Activated naive CD4-positive, alpha-beta T cell treated with anti-CD3 and anti-CD28 coated beads, Interleukin-2, amount 50 U/mL, for 16 hours (primary cell): ENCODE measurements around the gene PHACTR1.

Source experiments
- DNase-seq: peaks from one replicate; pipeline ENCODE4 v3.0.0-alpha.2; 2020

PHACTR1 gene

GRCh38 chr6:12851123-12851695 lies 134.6 kb downstream of the PHACTR1 start:
- no peak for DNase-seq

GRCh38 chr6:12861603-12862002 lies 145.0 kb downstream of the PHACTR1 start:
- no peak for DNase-seq

- DNase-seq = no peak
These were observed 148.6 kb downstream of the PHACTR1 start for GRCh38 chr6:12865117-12865516.

GRCh38 chr6:12865671-12866181 lies 149.2 kb downstream of the PHACTR1 start:
- DNase-seq = no peak

GRCh38 chr6:12866422-12867029 lies 150.0 kb downstream of the PHACTR1 start:
- DNase-seq = no peak

GRCh38 chr6:12869816-12870432 lies 153.4 kb downstream of the PHACTR1 start:
- DNase-seq = no peak

GRCh38 chr6:12873691-12874090 lies 157.1 kb downstream of the PHACTR1 start:
- DNase-seq = no peak

GRCh38 chr6:12875051-12875450 lies 158.5 kb downstream of the PHACTR1 start:
- DNase-seq = no peak

- DNase-seq = no peak
These were observed 162.2 kb downstream of the PHACTR1 start for GRCh38 chr6:12878741-12879140.

- no peak for DNase-seq
These were observed 166.3 kb downstream of the PHACTR1 start for GRCh38 chr6:12882761-12883290.

- no peak for DNase-seq
These were observed 168.4 kb downstream of the PHACTR1 start for GRCh38 chr6:12884983-12885382.

GRCh38 chr6:12886961-12887775 lies 170.6 kb downstream of the PHACTR1 start:
- no peak for DNase-seq

GRCh38 chr6:12890171-12890790 lies 173.7 kb downstream of the PHACTR1 start:
- peak; percentile 13 for DNase-seq

GRCh38 chr6:12891595-12891994 lies 175.0 kb downstream of the PHACTR1 start:
- DNase-seq = no peak

- DNase-seq = no peak
These were observed 175.6 kb downstream of the PHACTR1 start for GRCh38 chr6:12892151-12892550.

- no peak for DNase-seq
These were observed 176.5 kb downstream of the PHACTR1 start for GRCh38 chr6:12893036-12893435.

GRCh38 chr6:12895721-12896120 lies 179.2 kb downstream of the PHACTR1 start:
- DNase-seq = no peak

- DNase-seq = no peak
These were observed 179.7 kb downstream of the PHACTR1 start for GRCh38 chr6:12896208-12896733.

- DNase-seq = no peak
These were observed 182.0 kb downstream of the PHACTR1 start for GRCh38 chr6:12898603-12899002.

GRCh38 chr6:12899046-12899833 lies 182.7 kb downstream of the PHACTR1 start:
- no peak for DNase-seq

GRCh38 chr6:12903246-12903645 lies 186.7 kb downstream of the PHACTR1 start:
- no peak for DNase-seq

- DNase-seq = no peak
These were observed 193.3 kb downstream of the PHACTR1 start for GRCh38 chr6:12909833-12910232.
